HS-5 (cell line): Measurements from ENCODE around the gene CSTF2.
"Not testable (repeated sequence)": the region's sequence is repeated elsewhere in the genome, so short reads cannot be mapped to it uniquely, and the experiment has no call there.

Experiments
- DNase-seq: peaks from one replicate; pipeline ENCODE4 v3.0.0-alpha.2; 2012; ENCODE audit warnings: low read depth

The CSTF2 gene

GRCh38 chrX:100819837-100820666 lies at the start of gene CSTF2:
TSS of gene CSTF2 (plus strand) at chrX:100820391. CDS start at chrX:100820417, 26 bp downstream.
- peak; percentile 40 for DNase-seq

- not testable (repeated sequence) for DNase-seq
Observed at GRCh38 chrX:100796371-100796770, 23.8 kb upstream of the CSTF2 start.

- no peak for DNase-seq
Observed at GRCh38 chrX:100797359-100797758, 22.8 kb upstream of the CSTF2 start.

GRCh38 chrX:100798484-100799214 lies 21.5 kb upstream of the CSTF2 start:
- no peak for DNase-seq

GRCh38 chrX:100802843-100803242 lies 17.3 kb upstream of the CSTF2 start:
- no peak for DNase-seq

- no peak for DNase-seq
Observed at GRCh38 chrX:100804780-100805179, 15.4 kb upstream of the CSTF2 start.

GRCh38 chrX:100808265-100808664 lies 11.9 kb upstream of the CSTF2 start:
- DNase-seq = not testable (repeated sequence)

GRCh38 chrX:100812216-100813158 lies 7.7 kb upstream of the CSTF2 start:
- DNase-seq = no peak

- no peak for DNase-seq
Observed at GRCh38 chrX:100817340-100817739, 2.9 kb upstream of the CSTF2 start.

GRCh38 chrX:100819534-100819836 lies 706 bp upstream of the CSTF2 start:
- no peak for DNase-seq

GRCh38 chrX:100829730-100830129 lies 9.5 kb downstream of the CSTF2 start:
- peak; percentile 46 for DNase-seq

GRCh38 chrX:100830143-100830542 lies 10.0 kb downstream of the CSTF2 start:
- DNase-seq = no peak

GRCh38 chrX:100830547-100830946 lies 10.4 kb downstream of the CSTF2 start:
- DNase-seq = no peak

GRCh38 chrX:100831219-100831946 lies 11.2 kb downstream of the CSTF2 start:
- DNase-seq = no peak

GRCh38 chrX:100850317-100850716 lies 30.1 kb downstream of the CSTF2 start:
- DNase-seq = no peak

- no peak for DNase-seq
Observed at GRCh38 chrX:100852810-100853209, 32.6 kb downstream of the CSTF2 start.

- no peak for DNase-seq
Observed at GRCh38 chrX:100863326-100863864, 43.2 kb downstream of the CSTF2 start.

- DNase-seq = peak; percentile 2
Observed at GRCh38 chrX:100864657-100865391, 44.6 kb downstream of the CSTF2 start.

- DNase-seq = no peak
Observed at GRCh38 chrX:100868273-100868672, 48.1 kb downstream of the CSTF2 start.

GRCh38 chrX:100870527-100870926 lies 50.3 kb downstream of the CSTF2 start:
- no peak for DNase-seq
